ENCODE measurements around the gene TLCD2.

GRCh38 chr17:1714980-1715802, 5.0 kb upstream of the TLCD2 start:
- peak; percentile 9 for TF ChIP-seq MAX (IDR thresholded peaks at IDR 0.05)
- TF ChIP-seq, protein P1, sequence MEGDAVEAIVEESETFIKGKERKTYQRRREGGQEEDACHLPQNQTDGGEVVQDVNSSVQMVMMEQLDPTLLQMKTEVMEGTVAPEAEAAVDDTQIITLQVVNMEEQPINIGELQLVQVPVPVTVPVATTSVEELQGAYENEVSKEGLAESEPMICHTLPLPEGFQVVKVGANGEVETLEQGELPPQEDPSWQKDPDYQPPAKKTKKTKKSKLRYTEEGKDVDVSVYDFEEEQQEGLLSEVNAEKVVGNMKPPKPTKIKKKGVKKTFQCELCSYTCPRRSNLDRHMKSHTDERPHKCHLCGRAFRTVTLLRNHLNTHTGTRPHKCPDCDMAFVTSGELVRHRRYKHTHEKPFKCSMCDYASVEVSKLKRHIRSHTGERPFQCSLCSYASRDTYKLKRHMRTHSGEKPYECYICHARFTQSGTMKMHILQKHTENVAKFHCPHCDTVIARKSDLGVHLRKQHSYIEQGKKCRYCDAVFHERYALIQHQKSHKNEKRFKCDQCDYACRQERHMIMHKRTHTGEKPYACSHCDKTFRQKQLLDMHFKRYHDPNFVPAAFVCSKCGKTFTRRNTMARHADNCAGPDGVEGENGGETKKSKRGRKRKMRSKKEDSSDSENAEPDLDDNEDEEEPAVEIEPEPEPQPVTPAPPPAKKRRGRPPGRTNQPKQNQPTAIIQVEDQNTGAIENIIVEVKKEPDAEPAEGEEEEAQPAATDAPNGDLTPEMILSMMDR (IDR thresholded peaks at IDR 0.05; ENCODE audit: low read depth, low read length, missing input control), result no peak
- TF ChIP-seq RAD21 (IDR thresholded peaks at IDR 0.05), result no peak
- TF ChIP-seq REST (IDR thresholded peaks at IDR 0.05), result peak; percentile 13
- TF ChIP-seq TAF1 (conservative IDR thresholded peaks at IDR 0.05), result peak; percentile 72
- peak; percentile 73 for TF ChIP-seq SP1 (IDR thresholded peaks at IDR 0.05)
- peak; percentile 16 to 49 for TF ChIP-seq JUND (IDR thresholded peaks at IDR 0.05)
- TF ChIP-seq ZBTB33 (IDR thresholded peaks at IDR 0.05), result no peak
- TF ChIP-seq FOXA1 (IDR thresholded peaks at IDR 0.05), result no peak
- TF ChIP-seq GABPA (IDR thresholded peaks at IDR 0.05 in 1 of 2, conservative IDR thresholded peaks at IDR 0.05 in 1 of 2), result no peak
- peak; percentile 81 for TF ChIP-seq NR2F2 (IDR thresholded peaks at IDR 0.05)
- peak; percentile 63 for TF ChIP-seq YY1 (IDR thresholded peaks at IDR 0.05)

All from liver (tissue), 3 donors.